Vagina (tissue), 2 donors: ENCODE data around the gene C5AR2.
"Not testable (repeated sequence)": the region's sequence is repeated elsewhere in the genome, so short reads cannot be mapped to it uniquely, and the experiment has no call there.

ENCODE experiments used
- CTCF ChIP-seq, 3 experiments: fragments of 450-650 bp in 2 of 3; fragments of 200-600 bp in 1 of 3; sonication (generic) in 1 of 3; IDR thresholded peaks; one replicate each; pipeline ENCODE4 v1.5.1; 2017 to 2019; ENCODE audit warnings: antibody characterized with exemption in 3 of 3, mild to moderate bottlenecking in 2 of 3, moderate library complexity in 2 of 3
- POLR2A ChIP-seq, 2 donors: fragments of 450-650 bp; IDR thresholded peaks; one replicate each; pipeline ENCODE4 v1.6.1; 2017; ENCODE audit warnings: antibody characterized with exemption in 2 of 2, mild to moderate bottlenecking in 2 of 2, moderate library complexity in 2 of 2
- POLR2AphosphoS5 ChIP-seq, 2 donors: sonication (generic); formaldehyde crosslinking; IDR thresholded peaks; one replicate each; pipeline ENCODE4 v1.9.0; 2017; ENCODE audit warnings: antibody characterized with exemption in 2 of 2, mild to moderate bottlenecking in 2 of 2, low read depth in 1 of 2; ENCODE audit not compliant: insufficient read depth in 1 of 2

- TF ChIP-seq CTCF (IDR thresholded peaks at IDR 0.05); POLR2A (IDR thresholded peaks at IDR 0.05); POLR2AphosphoS5 (IDR thresholded peaks at IDR 0.05; ENCODE audit: insufficient read depth in 1 of 2, low read depth in 1 of 2): not testable (repeated sequence)
Observed at GRCh38 chr19:47365455-47365854, 33.5 kb downstream of the C5AR2 start.
